Hypothalamus (tissue), 51 donors: ENCODE measurements around the gene DCHS2.
A peak's percentile ranks its signal among the peaks of the same experiment; 100 is the strongest.
"Not testable (repeated sequence)": the region's sequence is repeated elsewhere in the genome, so short reads cannot be mapped to it uniquely, and the experiment has no call there.

Experiments used
- DNase-seq, 51 donors: peaks; one replicate each; lab custom pipeline; 2025; lab: John Stamatoyannopoulos, UW

DCHS2 gene

DNA sequence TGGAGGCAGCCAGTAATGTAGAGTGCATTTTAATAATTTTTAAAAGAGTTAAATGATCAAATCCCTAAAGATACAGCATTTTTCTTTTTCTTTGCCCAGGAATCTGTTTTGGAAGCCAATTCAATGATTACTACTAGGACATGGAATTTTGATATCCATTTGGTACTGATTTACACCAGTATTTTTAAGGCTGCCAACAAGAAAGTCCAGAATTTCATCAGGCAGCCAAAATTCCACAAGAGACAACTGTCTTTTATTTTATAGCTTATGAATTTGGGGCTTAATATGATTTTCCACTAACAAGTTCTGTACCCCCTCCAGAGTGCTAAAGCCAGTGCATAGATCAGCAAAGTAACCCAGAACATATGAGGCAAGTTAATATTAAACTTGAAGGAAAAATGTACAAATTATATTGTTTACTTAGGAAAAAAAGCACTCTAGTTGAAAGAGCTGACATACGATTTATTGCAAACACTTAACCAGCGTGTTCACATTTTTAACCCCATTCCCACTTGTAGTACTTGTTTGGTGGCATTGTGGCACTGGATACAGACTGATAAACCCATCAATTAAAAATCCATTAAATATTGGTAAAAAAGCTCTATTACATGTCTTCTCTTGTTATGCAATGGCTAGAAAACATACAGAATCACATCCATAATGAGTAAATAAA is 259.7 kb downstream of the DCHS2 start:
- no peak for DNase-seq

DNA sequence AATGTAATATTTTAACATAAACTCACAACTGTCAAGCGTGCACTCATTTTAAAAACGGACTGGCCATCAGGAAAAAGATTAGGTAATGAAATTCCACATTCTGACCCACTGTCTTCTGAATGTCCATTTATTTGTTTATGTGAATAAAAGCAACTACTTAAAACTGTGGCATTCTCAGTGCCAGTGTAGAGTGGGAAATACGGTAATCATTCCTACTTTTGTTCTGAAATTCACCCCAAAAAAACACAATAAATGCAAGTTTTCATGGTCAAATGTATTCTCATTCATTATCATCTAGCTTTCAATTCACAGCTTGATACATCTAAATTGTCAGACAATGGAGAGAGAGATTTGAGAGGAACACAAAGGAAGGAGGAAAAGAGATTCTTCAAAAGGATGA is 260.9 kb downstream of the DCHS2 start:
- DNase-seq: no peak

DNA sequence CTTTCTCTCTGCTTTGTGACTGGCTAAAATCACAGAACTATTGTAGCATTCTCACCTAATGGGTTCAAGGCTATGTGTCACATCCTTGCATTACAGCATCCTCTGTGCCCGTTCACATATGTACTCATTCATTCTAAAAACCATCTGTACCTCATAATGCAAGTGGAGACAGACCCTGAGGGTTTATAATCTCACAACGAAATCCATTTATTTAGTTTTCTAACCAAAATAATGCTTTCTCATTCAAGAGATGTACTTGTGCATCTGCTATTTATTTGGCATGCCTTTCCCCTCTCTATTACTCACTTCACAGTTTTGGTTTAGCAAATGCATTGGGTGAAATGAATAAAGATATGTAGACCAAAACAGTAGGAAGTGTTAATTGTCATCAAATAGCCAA is 261.5 kb downstream of the DCHS2 start:
- no peak for DNase-seq

DNA sequence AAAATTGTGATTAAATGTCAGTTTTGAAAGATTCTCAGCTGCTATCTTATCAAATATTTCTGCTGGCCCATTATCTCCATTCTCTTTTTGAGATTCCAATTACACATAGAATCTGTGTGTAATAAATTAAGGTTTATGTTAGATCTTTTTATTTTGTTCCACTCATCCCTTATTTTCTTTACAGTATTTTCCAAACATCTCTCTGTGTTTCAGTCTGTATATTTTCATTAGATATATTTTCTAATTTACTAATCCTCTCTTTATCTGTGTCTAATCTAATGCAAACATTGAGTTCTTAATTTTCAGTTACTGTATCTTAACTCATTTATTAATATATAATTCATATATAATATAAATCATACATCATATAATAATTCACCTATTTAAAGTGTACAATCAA is 268.7 kb downstream of the DCHS2 start:
- no peak for DNase-seq

DNA sequence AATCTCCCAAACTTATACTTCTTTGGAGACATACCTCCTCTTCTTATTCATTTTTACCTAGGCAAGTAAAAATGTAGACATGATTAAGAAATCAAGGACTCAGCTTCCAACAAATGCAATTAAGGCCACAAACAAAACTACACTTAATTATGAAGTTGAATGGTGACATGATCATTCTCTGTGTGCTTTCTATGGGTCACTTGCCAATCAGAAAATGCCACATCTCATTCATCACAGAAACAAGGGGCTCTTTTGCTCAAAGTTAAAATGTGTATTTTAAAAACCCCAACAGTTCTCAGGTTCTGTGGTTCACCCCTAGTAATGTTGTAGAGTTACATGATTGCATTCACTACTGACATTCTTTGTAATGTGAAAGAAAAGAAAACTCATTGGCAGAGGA is 273.5 kb downstream of the DCHS2 start:
- DNase-seq: no peak

DNA sequence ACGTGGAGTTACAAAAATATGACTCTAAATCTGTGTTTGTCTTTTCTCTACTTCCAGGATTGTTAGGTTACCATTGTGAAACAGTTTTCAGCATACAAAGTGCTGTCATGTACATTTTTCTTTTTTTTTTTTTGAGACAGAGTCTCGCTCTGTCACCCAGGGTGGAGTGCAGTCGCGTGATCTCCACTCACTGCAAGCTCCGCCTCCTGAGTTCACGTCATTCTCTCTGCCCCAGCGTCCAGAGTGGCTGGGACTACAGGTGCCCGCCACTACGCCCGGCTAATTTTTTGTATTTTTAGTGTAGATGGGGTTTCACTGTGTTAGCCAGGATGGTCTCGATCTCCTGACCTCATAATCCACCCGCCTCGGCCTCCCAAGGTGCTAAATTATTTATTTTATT is 274.2 kb downstream of the DCHS2 start:
- DNase-seq: not testable (repeated sequence)

DNA sequence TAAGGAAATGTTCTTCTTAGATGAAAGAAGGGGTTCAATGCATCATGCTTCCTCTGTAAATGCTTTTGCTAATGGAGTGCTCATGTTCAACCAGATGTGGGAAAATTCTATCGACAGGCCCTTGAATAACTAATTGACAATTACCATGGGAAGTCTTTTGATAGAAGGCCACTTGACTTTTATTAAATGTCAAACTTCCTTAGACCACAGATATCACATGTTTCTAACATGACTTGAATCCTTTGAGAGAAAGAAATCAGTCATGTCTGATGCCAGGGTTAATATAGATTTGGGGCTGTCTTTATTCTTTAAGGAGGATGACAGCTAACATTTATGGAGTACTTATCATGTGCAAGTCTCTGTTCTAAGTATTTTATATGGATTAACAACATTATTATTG is 280.1 kb downstream of the DCHS2 start:
- no peak for DNase-seq

DNA sequence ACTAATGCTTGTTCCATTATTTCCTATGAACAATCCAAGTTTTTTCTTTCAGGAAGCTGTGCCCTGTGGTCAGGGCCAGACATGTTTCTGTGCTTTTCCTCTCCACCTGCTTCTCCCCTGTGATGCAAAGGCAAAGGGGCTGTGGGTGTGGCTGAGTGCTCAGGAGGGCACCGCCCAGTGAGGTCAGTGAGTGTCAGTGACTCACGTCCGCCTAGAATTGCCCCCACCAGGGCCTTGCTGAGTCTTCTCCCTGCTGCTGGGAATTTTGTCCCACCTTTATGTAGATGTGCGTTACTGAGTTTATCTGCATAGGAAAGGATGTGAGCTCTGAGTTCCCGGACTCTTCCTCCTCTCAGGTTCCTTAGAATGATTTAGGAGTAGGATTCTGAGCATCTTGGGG is 283.2 kb downstream of the DCHS2 start:
- DNase-seq: no peak

DNA sequence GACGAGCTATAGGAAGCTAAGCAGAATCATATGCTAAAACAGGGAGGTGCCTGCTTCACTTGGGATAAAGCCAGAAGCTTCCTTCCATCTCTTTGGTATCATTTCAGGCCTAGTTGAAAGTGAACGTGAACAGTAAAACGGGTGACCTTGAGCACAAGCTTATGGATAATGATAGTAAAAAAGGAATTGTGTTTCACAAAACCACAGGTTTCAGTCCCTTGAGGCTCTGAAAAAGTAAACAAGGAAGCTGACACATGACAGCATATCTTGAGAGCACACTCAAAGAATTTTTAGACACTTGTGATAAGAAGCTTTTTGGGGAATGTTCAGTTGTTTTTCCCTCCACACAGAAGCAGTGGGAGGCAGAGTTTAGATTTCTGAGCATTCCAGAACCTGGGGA is 286.1 kb downstream of the DCHS2 start:
- DNase-seq: no peak

DNA sequence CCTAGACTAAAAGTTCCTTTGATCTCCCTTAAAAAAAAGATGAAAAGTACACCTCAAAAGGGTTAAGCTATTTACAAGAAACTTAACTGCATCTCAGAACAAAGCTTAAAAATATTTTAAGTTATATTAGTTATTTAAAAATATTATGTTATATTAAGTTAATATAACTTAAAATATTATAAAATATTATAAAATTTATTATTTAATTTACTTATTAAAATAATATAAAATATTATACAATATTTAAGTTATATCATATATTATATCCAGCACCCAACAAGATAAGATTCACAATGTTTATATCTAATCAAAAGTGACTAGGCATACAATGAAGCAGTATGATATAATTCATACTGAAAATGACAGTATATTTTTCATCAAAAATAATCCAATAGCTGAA is 296.9 kb downstream of the DCHS2 start:
- no peak for DNase-seq

DNA sequence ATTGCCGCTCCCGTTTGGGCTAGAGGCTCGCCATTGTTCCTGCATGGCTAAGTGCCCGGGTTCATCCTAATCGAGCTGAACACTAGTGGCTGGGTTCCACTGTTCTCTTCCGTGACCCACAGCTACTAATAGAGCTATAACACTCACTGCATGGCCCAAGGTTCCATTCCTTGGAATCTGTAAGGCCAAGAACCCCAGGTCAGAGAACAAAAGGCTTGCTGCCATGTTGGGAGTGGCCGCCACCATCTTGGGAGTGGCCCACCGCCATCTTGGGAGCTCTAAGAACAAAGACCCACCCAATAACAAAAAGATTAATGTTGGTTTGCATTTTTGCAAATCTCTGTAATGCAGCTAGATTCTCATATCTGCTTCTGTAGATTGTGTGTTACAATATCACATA is 299.0 kb downstream of the DCHS2 start:
- DNase-seq: no peak

DNA sequence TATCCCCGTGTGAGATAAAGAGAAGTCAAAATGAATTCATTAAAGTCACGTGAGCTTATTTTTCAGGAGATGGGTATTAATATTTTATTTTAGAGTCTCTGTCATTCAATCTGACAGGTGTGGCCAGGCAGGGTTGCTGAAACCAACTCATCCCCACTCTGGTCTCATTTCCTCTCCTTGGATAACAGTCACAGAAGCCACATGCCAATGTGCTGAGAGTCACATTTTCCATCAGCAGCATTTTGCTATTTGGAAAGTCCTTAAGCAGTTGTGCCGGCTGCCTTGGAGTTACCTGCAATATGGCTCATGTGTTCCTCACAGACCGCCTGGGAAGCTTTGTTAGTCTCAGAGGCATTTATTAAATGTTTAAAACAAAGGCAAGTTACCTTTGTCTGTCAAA is 302.3 kb downstream of the DCHS2 start:
- peak in 1 of 51 donors; percentile 1 for DNase-seq

DNA sequence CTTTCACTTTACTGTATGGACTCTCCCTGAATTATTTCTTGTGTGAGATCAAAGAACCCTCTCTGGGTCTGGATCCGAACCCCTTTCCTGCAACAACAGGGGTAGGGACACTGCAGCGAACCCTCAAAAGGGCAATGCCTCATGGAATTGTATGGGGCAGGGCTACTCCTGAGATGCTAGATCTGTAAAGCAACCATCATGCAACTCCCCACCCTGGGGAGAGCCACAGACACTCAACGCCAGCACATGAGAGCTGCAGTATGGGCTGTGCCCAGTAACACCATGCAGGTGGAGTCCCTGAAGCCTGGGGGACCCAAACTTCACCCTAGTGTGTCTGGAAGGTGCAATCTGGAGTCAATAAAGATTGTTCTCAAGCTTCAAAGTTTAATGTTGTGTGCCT is 304.7 kb downstream of the DCHS2 start:
- DNase-seq: no peak

DNA sequence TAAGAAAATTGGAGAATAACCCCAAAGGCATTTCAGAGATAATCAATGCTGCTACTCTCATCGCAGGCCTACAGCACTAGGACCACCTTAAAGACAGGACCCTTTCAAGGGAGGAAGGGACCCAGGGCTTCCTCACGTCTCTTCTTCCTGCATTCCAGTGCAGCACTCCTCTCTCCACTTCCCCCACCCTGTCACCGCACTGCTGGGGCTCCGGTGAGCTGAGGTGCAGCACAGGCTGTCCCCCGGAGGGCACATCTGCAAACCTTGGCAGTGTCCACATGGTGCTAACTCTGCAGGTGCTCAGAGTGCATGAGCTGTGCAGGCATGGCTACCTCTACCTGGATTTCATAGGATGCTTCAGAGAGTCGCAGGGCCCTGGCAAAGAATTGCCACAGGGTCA is 305.6 kb downstream of the DCHS2 start:
- DNase-seq: no peak

DNA sequence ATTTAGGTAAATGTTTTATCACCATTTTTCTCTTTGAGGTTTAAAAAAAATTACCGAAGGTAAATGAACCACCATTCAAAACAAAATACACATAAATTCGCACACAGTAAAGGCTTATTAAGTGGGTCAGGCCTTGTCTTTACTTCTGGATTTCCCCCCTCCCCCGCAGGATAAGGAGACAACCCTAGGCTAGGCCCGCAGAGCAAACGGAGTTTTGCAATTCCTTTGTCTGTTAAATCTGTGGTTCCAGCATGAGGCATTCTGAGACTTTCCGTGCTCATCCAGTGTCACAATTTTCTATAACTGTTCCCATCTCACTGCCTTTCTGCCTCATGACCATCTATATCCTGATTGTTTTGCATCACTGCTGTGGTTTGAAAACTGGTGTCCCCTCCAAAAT is 307.4 kb downstream of the DCHS2 start:
- no peak for DNase-seq

DNA sequence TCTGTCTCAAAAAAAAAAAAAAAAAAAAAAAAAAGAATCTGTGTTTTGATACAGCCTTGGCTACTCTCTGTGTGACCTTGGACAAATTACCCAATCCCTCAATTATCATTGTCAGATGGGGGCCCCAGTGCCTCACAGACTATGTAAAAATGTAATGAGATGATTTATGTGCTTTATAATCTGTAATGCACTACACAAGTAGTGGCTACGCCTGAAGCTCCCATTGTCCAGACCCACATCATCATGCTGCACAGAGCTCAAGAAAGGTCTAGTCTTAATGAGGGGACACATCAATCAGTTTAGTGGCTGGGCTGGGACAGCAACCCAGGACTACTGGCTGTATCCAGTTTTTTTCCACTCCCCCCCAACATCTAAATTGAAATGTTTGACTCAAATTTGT is 308.3 kb downstream of the DCHS2 start:
- DNase-seq: no peak
